Stimulated activated effector memory CD8-positive, alpha-beta T cell treated with anti-CD3 and anti-CD28 coated beads, Interleukin-12 subunit alpha, Interleukin-12 subunit beta, amount 100 ng/mL, for 72 hours (primary cell): ENCODE results near the gene ARHGAP26.
A peak's percentile ranks its signal among the peaks of the same experiment; 100 is the strongest.

ENCODE experiments used
- ATAC-seq: fragments of 150-1000 bp; cut with Tn5 transposase; 2 replicates; pipeline ENCODE4 v1.10.0; 2021
- DNase-seq, 2 donors: peaks; one replicate each; pipeline ENCODE4 v3.0.0; 2021 to 2022; ENCODE audit warnings: low spot score in 2 of 2
- H3K27ac Mint-ChIP-seq: one replicate; pipeline ENCODE4 v1.8.0; 2022; ENCODE audit warnings: mild to moderate bottlenecking, mixed read lengths
- H3K36me3 Mint-ChIP-seq: one replicate; pipeline ENCODE4 v1.8.0; 2022; ENCODE audit warnings: mild to moderate bottlenecking, mixed read lengths
- H3K4me1 Mint-ChIP-seq: one replicate; pipeline ENCODE4 v1.8.0; 2022; ENCODE audit warnings: mixed read lengths
- H3K4me3 Mint-ChIP-seq: one replicate; pipeline ENCODE4 v1.8.0; 2022; ENCODE audit warnings: mild to moderate bottlenecking, mixed read lengths
- H3K9me3 Mint-ChIP-seq: one replicate; pipeline ENCODE4 v1.8.0; 2022; ENCODE audit warnings: mixed read lengths

Gene ARHGAP26

DNA sequence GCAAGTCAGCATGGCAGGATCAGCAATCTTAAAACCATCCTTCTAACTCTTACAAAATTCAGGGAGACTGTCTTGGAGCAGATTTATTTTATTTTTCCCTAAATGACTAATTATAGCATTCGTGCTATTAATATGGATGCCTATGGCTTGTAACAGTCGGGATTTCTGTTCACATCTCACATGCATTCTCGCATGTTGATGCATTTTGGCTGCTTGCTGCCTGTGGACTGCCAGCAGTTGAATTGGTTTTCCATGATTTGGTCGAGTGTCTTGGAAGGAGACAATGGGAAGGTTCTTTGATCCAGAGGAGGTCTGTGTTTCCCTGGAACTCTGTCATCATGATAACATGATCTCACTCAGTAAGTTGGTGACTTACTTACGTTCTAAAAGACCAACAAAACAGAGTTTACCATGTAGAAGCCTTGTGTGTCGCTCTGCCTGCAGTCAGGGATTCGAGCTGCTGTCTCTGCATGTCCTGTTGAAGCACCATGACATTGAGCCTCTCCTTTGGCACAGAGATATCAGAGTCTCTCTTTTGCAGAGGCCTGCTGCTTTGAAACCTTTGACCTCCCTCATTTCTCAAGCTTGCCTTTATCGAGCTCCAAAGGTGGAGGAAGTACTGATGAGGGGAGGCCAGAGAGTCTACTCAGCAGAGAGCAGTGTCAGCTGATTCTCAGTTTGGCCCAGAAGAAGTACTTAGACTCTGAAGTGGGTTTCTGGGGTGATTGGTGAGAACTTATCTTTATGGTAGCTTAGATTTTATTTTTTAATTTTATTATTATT, 82.4 kb downstream of the ARHGAP26 start:
- Mint-ChIP-seq H3K36me3 (no peaks in the 10 kb centered on the region), H3K4me3 (no peak overlapping the region), H3K4me1 (peaks cover 84% of the 10 kb centered on the region), H3K27ac (no peak overlapping the region), H3K9me3 (no peaks in the 10 kb centered on the region)
- DNase-seq (no peak), ATAC-seq (no peak)

DNA sequence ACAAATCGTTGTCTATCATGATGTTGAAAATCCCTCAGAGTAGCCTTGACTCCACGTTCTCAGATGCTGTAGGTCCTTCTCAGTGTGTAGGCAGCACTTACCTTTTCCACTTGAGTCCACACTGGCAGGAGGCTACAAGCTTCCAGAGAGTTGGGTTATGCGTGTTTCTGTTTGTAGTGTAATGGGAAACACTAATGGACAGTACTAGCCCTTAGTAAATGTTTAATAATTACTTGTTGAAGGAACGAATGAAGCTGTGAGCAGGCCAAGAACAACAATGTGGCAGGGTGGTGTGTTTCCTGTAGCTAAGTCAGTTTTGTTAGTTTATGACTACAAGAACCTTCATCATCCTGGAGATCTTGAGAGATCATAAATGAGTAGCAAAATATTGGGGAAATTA, 83.5 kb downstream of the ARHGAP26 start:
- ATAC-seq (no peak), DNase-seq (no peak)
- no peaks in the 10 kb centered on the region for H3K36me3 Mint-ChIP-seq
- peaks cover 84% of the 10 kb centered on the region for H3K4me1 Mint-ChIP-seq
- no peak overlapping the region for H3K4me3 Mint-ChIP-seq
- no peaks in the 10 kb centered on the region for H3K9me3 Mint-ChIP-seq
- no peak overlapping the region for H3K27ac Mint-ChIP-seq

DNA sequence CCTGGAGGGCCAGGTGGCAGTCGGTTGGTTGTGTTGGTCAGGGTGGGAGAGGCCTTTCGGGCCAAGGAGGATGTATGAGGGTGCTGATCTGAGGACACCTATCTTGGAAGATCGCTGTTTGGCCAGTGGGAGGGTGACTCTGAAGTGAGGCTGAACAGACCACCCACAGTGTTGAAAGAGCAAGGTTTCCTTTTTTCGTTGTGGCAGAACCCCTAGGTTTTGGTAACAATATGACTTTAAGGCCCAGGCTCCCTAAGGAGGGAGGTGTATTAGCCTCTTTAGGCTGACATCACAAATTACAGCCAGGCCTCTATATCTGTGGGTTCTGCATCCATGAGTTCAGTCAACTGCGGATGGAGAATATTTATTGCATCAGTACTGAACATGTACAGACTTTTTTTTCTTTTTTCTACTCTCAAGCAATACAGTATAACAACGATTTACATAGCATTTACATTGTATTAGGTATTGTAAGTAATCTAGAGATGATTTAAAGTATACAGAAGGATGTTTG, 86.1 kb downstream of the ARHGAP26 start:
- DNase-seq (no peak), ATAC-seq (peak; percentile 64)
- Mint-ChIP-seq H3K36me3 (no peaks in the 10 kb centered on the region), H3K27ac (peak overlapping the region; percentile 81), H3K4me3 (no peak overlapping the region), H3K9me3 (no peaks in the 10 kb centered on the region), H3K4me1 (peaks cover 79% of the 10 kb centered on the region)

DNA sequence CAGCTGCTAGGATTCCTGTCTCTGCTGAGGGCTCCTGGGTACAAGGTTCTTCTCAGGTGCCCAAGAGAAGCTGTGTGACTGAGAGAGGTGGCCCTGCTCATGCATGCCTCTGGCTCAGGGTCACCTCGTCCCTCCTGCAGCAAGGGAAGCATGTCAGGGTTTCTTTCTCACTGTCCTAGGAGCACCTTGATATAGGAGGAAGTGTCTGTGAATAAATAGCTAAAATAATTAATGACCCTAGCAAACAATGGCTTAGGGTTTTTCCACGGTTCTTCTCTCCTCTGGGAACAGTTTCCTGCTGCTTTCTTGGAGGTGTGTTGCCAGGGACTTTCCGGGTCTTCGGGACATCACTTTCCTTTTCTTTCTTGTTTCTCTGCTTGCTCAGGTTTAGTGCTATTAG, 87.2 kb downstream of the ARHGAP26 start:
- no peak for ATAC-seq
- H3K27ac Mint-ChIP-seq = no peak overlapping the region
- H3K4me3 Mint-ChIP-seq = no peak overlapping the region
- peaks cover 71% of the 10 kb centered on the region for H3K4me1 Mint-ChIP-seq
- DNase-seq = no peak
- no peaks in the 10 kb centered on the region for H3K9me3 Mint-ChIP-seq
- no peaks in the 10 kb centered on the region for H3K36me3 Mint-ChIP-seq

DNA sequence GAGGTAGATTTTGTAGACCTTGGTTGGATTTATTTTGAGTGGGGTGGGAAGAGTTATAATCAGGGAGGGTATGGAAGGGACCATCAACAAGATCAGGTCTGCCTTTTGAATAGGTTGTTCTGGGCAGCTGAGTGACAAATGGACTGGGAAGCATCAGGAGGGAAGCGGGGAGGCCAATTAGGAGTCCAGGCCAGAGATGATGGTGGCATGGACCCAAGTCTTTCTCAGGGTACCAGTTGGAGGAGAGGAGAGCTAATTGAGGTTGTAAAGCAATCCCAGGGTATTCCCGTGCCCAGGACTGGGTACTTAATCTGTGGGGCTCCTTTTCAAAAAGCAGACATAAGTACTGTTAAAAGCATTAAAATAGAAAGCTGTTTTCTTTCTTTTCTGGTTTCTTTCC, 88.9 kb downstream of the ARHGAP26 start:
- Mint-ChIP-seq H3K4me1 (peaks cover 70% of the 10 kb centered on the region), H3K9me3 (no peaks in the 10 kb centered on the region), H3K4me3 (no peak overlapping the region), H3K27ac (no peak overlapping the region), H3K36me3 (no peaks in the 10 kb centered on the region)
- DNase-seq (no peak), ATAC-seq (no peak)

DNA sequence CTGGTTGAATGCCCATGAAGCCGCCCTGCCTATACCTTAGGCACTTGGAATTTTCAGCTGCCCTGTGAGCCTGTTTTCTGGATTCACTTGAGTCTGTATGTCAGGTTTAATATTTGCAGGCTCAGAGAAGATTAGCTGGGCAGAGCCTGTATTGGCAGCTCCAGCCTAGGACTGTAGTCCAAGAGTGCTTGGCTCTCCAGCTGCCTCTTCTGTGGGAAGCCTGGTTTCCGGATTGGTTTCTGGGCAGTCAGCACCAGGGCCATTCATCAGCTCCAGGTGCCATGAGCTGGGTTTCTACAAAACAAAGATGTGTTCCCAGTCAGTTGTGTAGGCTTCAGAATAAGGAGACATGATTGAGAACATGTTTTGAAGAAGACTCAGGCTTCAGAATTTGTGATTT, 90.1 kb downstream of the ARHGAP26 start:
- H3K36me3 Mint-ChIP-seq = no peaks in the 10 kb centered on the region
- H3K9me3 Mint-ChIP-seq = no peaks in the 10 kb centered on the region
- ATAC-seq = no peak
- peaks cover 64% of the 10 kb centered on the region for H3K4me1 Mint-ChIP-seq
- no peak for DNase-seq
- no peak overlapping the region for H3K4me3 Mint-ChIP-seq
- H3K27ac Mint-ChIP-seq = peak overlapping the region; percentile 52

DNA sequence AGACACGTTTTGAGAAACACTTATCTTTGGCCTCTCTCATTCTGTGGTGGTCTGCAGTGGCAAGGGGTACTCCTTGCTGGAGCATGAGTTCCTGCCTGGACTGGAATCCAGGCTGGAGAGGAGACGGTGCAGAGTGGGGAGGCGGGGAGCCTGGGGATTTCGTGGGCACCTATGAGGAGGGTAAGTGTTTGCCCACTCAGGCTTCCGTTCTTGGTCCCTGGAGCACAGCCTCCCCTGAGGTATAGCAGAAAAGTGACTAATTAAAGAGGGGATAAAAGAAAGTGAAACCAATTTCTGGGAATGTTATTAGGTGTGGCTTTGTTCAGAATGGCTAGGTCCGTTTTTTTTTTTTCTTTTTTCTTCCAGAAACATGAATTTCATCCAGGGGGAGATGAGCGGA, 90.8 kb downstream of the ARHGAP26 start:
- H3K4me3 Mint-ChIP-seq = no peak overlapping the region
- DNase-seq (no peak), ATAC-seq (no peak)

DNA sequence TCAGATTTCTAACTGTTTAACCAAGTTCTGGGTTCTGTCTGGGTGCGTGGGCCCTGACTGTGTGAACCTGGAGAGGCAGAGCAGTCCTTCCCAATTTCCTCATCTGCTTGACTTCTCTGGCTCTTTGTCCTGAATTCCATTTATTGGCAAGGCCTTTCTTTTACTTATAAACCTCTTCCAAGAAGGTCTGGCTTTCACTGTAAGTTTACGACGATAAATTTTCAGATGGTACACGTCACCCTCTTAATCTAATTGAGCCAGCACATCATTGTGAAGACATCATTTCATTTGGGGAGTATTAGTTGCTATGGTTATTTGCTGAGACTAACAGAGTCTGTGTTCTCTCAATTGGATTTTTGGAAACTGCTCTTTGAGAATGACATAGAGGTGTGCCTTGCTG, 92.4 kb downstream of the ARHGAP26 start:
- H3K9me3 Mint-ChIP-seq = no peaks in the 10 kb centered on the region
- peaks cover 57% of the 10 kb centered on the region for H3K4me1 Mint-ChIP-seq
- H3K36me3 Mint-ChIP-seq = no peaks in the 10 kb centered on the region
- DNase-seq (no peak), ATAC-seq (no peak)
- peak overlapping the region; percentile 6 for H3K27ac Mint-ChIP-seq
- H3K4me3 Mint-ChIP-seq = no peak overlapping the region

More for the DNA sequence above, 90.8 kb downstream of the ARHGAP26 start:
- H3K27ac Mint-ChIP-seq = peak overlapping the region; percentile 52
- H3K36me3 Mint-ChIP-seq = no peaks in the 10 kb centered on the region
- H3K4me1 Mint-ChIP-seq = peaks cover 57% of the 10 kb centered on the region
- no peaks in the 10 kb centered on the region for H3K9me3 Mint-ChIP-seq

DNA sequence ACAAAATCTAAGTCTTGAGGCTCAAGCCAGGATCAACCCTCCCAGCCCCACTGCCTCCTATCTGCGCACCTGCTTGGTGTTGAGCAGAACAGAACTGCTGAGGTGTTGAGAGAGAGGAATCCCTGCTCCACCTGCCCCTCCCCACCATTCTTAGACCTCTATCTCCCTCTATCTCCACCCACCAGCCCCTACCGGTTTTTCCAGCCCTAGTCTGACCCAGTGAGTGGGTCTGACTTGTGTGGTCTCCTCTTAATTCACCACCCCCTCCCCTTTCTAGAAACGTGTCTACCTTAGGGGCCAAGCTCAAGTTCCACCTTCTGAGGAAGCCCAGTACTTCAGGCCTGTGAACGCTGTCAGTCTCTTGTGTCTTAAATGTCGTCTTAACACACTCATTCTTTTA, 93.7 kb downstream of the ARHGAP26 start:
- H3K4me1 Mint-ChIP-seq = peaks cover 56% of the 10 kb centered on the region
- H3K4me3 Mint-ChIP-seq = no peak overlapping the region
- ATAC-seq (no peak), DNase-seq (no peak)
- no peaks in the 10 kb centered on the region for H3K36me3 Mint-ChIP-seq
- no peaks in the 10 kb centered on the region for H3K9me3 Mint-ChIP-seq
- H3K27ac Mint-ChIP-seq = no peak overlapping the region

DNA sequence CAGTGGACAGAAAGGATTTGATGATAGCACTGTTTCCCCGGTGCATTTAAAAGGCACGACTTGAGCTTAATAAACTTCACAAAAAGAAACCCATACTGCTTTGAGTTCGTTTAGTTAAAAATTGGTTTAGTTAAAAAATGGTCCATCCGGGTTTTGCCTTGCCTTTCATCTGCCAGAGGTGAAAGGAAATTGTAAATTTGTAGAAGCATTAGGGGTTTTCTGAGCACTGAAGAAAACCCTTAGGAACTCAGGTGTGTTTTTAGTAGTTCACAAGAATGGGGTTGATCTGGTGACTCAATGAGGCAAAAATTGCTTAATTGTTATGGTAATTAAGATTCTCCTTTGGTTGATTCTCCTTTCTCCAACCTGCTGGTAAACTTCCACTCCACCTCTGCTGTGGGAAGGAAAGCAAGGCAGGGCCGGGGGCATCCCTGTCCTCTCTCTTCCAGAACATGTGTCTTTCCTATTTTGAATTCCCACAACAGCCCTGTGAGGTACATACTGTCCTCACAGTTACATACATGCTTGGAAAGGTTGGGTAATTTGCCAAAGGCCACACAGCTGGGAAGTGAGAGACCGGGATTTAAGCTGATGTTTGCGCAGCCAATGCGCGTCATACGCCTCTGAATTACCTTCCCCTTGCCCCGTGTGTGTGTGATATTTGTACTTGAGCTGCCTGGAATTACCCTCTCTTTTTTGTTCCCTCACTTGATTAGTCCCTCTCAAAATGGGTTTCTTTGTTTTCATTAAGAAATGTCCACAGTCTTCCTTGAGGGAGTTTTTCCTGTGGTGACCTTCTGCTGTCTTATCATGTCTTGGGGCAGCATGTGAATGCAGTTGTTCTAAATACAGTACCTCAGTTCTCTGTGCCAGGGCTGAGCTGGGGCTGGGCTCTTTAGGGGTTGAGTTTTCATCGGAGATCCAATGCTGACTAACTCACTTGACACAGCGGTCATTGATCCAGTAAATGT, 94.4 kb downstream of the ARHGAP26 start:
- DNase-seq (no peak), ATAC-seq (no peak)
- Mint-ChIP-seq H3K4me1 (peaks cover 54% of the 10 kb centered on the region), H3K4me3 (no peak overlapping the region), H3K27ac (no peak overlapping the region), H3K9me3 (no peaks in the 10 kb centered on the region), H3K36me3 (no peaks in the 10 kb centered on the region)

DNA sequence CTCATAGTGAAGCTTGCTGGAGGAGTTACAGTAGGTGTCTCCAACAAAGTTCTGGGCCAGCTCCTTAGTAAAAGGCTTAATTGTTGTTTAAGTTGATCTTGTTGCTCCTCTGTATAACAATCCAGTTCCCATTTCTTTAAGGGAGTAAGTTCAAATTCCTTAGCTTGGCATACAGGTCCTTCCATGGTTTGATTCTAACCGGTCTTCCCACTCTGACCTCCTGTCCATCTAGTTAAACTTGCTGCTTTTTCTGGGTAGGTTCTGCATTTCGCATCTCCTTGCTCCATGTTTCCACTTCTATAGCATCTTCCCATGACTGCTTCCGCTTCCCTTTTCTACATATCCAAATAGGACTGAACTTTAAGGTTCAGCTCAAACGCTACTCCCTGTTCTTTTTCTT, 95.5 kb downstream of the ARHGAP26 start:
- no peaks in the 10 kb centered on the region for H3K9me3 Mint-ChIP-seq
- H3K4me1 Mint-ChIP-seq = peaks cover 53% of the 10 kb centered on the region
- ATAC-seq = no peak
- no peak overlapping the region for H3K4me3 Mint-ChIP-seq
- H3K27ac Mint-ChIP-seq = peak overlapping the region; percentile 64
- H3K36me3 Mint-ChIP-seq = no peaks in the 10 kb centered on the region
- no peak for DNase-seq

DNA sequence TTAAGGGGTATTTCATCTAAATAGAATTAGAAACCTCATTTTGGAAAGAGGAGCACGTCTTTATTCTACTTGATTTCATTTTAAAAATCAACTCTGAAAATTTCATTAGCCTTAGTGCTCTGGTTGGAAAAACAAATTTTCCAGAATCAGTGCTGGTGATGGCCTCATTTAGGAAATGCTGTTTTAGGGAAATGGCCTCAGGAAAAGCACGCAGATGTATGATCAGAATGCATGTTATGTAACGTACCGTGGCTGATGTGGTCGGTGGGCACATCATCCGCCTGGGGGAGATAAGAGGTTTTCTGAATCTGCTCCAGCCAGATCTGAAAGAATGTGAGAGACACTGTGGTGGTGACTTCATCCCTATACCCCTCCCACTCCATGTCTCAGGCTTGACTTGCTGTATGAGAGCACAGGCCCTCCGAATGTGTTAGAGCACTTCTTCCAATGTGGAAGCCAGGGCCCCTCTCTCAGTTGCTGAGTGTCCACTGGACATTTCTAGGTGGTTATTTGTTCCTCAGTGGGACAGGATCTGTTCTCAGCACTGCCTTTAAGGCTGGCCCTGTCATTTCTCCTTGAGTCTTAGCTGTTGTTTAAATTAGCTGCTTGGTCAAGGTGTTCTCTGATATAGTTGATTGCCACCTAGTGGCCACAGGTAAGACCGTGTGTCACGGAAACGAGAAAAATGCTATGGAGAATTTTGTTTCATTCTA, 96.5 kb downstream of the ARHGAP26 start:
- Mint-ChIP-seq H3K9me3 (no peaks in the 10 kb centered on the region), H3K4me1 (peaks cover 53% of the 10 kb centered on the region), H3K27ac (no peak overlapping the region), H3K36me3 (no peaks in the 10 kb centered on the region), H3K4me3 (no peak overlapping the region)
- ATAC-seq = peak; percentile 97
- DNase-seq = peak; percentile 33 to 67

DNA sequence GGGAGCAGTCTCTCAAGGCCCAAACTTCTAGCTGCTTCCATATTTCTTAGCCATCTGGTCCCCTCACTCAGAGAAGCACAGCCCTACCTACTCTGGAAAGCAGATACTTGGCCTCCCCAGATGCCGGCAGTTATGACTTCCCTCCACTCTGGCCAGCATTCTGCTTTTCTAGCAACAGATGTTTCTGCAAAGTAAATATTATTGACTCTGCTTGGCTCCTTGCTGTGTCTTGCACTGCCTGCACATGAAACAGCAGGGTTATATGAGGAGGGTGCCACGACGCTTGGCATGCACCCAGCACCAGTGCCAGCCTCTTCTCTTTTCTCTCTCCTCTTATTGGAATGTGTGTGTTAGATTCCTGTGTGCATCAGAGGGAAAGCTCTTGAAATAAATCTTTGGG, 99.7 kb downstream of the ARHGAP26 start:
- Mint-ChIP-seq H3K4me3 (no peak overlapping the region), H3K36me3 (peaks cover 1% of the 10 kb centered on the region), H3K27ac (peak overlapping the region; percentile 24), H3K4me1 (peaks cover 37% of the 10 kb centered on the region), H3K9me3 (no peaks in the 10 kb centered on the region)
- ATAC-seq (no peak), DNase-seq (no peak)

DNA sequence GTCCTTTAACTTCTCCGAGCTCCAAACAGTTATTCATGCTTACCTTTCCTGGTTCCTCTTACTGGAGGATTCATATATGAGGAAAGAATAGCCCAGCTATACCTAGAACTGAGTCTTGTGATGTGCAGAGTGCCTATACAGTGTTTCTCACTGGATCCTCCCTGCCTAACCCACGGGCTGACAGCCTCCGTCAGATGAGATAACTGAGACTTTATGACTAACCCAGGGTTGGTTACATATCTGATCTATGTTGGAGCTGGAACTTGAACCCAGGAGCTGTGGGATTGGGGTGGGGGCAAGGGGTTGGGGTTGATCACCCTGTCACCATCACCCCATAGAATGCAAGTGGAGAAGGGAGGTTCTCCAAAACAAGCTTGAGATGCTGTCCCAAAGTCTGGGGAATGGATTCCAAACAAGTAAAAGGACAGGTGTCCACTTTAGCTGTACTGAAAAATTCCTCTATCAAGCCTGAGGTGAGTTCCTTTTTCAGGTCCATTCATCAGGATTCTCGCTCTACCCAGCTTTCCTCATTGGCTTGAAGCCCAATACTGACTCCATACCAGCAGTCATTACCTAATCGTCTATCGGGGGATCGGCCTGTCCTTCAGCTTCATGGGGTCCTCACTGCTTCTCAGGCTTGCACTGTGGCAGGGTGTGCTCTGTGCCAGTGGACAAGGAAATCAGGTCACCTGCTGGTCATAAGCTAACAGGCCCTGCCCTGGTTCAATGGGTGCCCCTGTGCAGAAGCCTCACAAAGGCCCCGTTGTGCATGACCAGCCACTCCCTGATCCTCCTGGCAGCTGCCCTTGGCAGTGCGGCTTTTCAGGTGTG, 100.6 kb downstream of the ARHGAP26 start:
- Mint-ChIP-seq H3K4me1 (peaks cover 37% of the 10 kb centered on the region), H3K27ac (peak overlapping the region; percentile 24), H3K36me3 (peaks cover 9% of the 10 kb centered on the region), H3K4me3 (no peak overlapping the region), H3K9me3 (no peaks in the 10 kb centered on the region)
- DNase-seq (no peak), ATAC-seq (no peak)
